ENCODE measurements around the gene SEMA5B. TPM values are rescaled to one million over a fixed set of nuclear protein-coding genes. Genes with fewer than 3 reads are reported as not detected.

SEMA5B gene
- total RNA-seq, 4 donors from 2014 or later = 0.29 to 25.4 (median 4.5) TPM; not detected in 1

DNA sequence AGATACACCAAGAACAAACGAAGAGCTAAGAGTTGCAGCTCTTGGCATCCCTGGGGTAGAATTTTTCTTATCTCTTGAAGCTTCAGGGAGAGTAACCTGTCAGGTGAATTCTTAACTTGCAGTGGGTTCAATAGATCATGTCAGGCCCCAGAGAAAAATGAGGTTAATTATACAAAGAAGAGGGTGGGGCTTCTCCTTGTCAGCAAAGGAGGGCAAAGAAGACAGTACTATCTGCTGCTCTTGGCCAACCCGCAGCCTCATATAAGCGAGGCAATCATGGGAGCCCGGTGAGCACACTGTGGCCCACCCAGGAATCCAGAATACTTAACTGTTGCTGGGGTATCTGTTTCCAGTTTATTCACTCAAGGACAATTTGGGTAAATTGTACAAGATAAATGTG lies 110.2 kb downstream of the SEMA5B start:
- Histone ChIP-seq H3K27ac (no peak overlapping the region), H3K27me3 (no peaks in the 10 kb centered on the region), H3K4me1 (no peaks in the 10 kb centered on the region), H3K36me3 (no peaks in the 10 kb centered on the region), H3K9me3 (no peaks in the 10 kb centered on the region), H3K4me3 (no peak overlapping the region)
- TF ChIP-seq POLR2A (IDR thresholded peaks at IDR 0.05) = no peak
- TF ChIP-seq, protein P1, sequence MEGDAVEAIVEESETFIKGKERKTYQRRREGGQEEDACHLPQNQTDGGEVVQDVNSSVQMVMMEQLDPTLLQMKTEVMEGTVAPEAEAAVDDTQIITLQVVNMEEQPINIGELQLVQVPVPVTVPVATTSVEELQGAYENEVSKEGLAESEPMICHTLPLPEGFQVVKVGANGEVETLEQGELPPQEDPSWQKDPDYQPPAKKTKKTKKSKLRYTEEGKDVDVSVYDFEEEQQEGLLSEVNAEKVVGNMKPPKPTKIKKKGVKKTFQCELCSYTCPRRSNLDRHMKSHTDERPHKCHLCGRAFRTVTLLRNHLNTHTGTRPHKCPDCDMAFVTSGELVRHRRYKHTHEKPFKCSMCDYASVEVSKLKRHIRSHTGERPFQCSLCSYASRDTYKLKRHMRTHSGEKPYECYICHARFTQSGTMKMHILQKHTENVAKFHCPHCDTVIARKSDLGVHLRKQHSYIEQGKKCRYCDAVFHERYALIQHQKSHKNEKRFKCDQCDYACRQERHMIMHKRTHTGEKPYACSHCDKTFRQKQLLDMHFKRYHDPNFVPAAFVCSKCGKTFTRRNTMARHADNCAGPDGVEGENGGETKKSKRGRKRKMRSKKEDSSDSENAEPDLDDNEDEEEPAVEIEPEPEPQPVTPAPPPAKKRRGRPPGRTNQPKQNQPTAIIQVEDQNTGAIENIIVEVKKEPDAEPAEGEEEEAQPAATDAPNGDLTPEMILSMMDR (IDR thresholded peaks at IDR 0.05) = no peak
- no peak for DNase-seq
- intact Hi-C loops (cut with DNase I; ENCODE audit: low total_unique reads) = no loop called here

DNA sequence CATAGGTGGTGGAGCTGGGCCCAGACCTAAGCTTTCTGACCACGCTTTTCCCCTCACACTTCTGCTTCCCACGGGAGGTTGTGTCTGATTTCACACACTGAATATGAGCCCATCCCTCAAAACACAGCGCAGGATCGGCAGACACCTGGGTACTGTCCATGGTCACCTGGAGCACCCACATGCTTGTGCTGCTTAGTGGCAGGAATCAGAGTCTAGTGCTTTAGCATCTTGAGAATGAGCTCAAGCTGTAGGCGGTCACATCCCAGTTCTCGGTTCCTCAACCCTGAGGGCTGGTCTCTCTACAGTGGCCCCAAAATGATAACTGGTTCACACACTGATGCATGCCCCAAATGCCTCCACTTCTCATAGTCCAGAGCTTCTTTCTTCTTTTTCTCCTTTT lies 111.0 kb downstream of the SEMA5B start:
- no peak for DNase-seq
- TF ChIP-seq, protein P1 (IDR thresholded peaks at IDR 0.05) = no peak
- TF ChIP-seq POLR2A (IDR thresholded peaks at IDR 0.05) = no peak
- Histone ChIP-seq H3K4me3 (no peak overlapping the region), H3K36me3 (no peaks in the 10 kb centered on the region), H3K4me1 (no peaks in the 10 kb centered on the region), H3K9me3 (no peaks in the 10 kb centered on the region), H3K27me3 (no peaks in the 10 kb centered on the region), H3K27ac (no peak overlapping the region)
- intact Hi-C loops (cut with DNase I; ENCODE audit: low total_unique reads) = no loop called here

GRCh38 chr3:122916084-122916483 lies 111.5 kb downstream of the SEMA5B start:
- Histone ChIP-seq H3K4me3 (no peak overlapping the region), H3K27me3 (no peaks in the 10 kb centered on the region), H3K9me3 (no peaks in the 10 kb centered on the region), H3K4me1 (no peaks in the 10 kb centered on the region), H3K36me3 (no peaks in the 10 kb centered on the region), H3K27ac (no peak overlapping the region)
- no peak for DNase-seq
- TF ChIP-seq POLR2A (IDR thresholded peaks at IDR 0.05) = no peak
- TF ChIP-seq, protein P1 (IDR thresholded peaks at IDR 0.05) = no peak
- intact Hi-C loops (cut with DNase I; ENCODE audit: low total_unique reads) = no loop called here

GRCh38 chr3:122915300-122916055 lies 112.1 kb downstream of the SEMA5B start:
- no peaks in the 10 kb centered on the region for H3K27me3 ChIP-seq
- no peaks in the 10 kb centered on the region for H3K9me3 ChIP-seq
- intact Hi-C loops (cut with DNase I; ENCODE audit: low total_unique reads) = no loop called here
- no peaks in the 10 kb centered on the region for H3K4me1 ChIP-seq
- H3K4me3 ChIP-seq = no peak overlapping the region
- DNase-seq = no peak
- no peaks in the 10 kb centered on the region for H3K36me3 ChIP-seq
- TF ChIP-seq, protein P1 (IDR thresholded peaks at IDR 0.05) = no peak
- TF ChIP-seq POLR2A (IDR thresholded peaks at IDR 0.05) = no peak
- no peak overlapping the region for H3K27ac ChIP-seq

DNA sequence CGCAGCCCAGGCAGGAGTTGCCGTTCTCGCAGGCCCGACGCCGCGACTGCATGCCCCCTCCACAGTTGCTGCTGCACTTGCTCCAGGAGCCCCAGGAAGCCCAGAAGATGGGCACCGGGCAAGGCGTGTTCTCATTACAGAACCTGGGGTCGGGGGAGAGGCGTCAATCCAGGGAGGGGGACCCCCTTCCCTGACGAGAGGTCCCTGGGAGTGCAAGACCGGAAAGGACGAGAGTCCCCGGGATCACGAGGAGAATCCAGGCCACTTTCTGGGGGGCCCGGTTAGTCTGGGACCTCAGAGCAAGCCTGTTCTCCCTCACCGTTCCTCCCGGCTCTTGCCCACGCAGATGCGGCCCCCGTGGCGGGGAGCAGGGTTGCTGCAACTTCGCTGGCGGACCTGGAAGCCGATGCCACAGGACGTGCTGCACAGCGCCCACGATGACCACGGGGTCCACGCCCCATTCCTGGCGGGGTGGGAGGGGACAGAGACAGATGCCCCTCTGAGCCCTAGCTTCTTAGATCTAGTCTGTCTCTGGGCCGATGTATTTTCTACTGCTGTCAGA lies 113.9 kb downstream of the SEMA5B start:
- H3K36me3 ChIP-seq = no peaks in the 10 kb centered on the region
- no peaks in the 10 kb centered on the region for H3K4me1 ChIP-seq
- TF ChIP-seq POLR2A (IDR thresholded peaks at IDR 0.05) = no peak
- TF ChIP-seq, protein P1 (IDR thresholded peaks at IDR 0.05) = no peak
- intact Hi-C loops (cut with DNase I; ENCODE audit: low total_unique reads) = no loop called here
- no peak overlapping the region for H3K4me3 ChIP-seq
- no peaks in the 10 kb centered on the region for H3K9me3 ChIP-seq
- no peak for DNase-seq
- no peaks in the 10 kb centered on the region for H3K27me3 ChIP-seq
- H3K27ac ChIP-seq = no peak overlapping the region

Measured in uterus (tissue), 4 donors.